ENCODE data around the gene PSMA6. TPM values are rescaled to one million over a fixed set of nuclear protein-coding genes. Genes with fewer than 3 reads are reported as not detected.

PSMA6 gene
- polyA plus RNA-seq, 1 donor (not counting 4 experiments of a cell fraction or from before 2014, with no cell fraction given): 326 TPM

- H2AFZ ChIP-seq (ENCODE audit: control insufficient read depth, low read length): no peak overlapping the region
- no peak overlapping the region for H3K27ac ChIP-seq (ENCODE audit: control insufficient read depth, insufficient read depth, low read length)
- no peaks in the 10 kb centered on the region for H3K36me3 ChIP-seq (ENCODE audit: control insufficient read depth in 2 of 2, extremely low read depth in 1 of 2, insufficient read depth in 2 of 2, low read length in 2 of 2)
- no peaks in the 10 kb centered on the region for H4K20me1 ChIP-seq (ENCODE audit: control insufficient read depth, extremely low read depth, insufficient read depth, low read length)
- DNase-seq (ENCODE audit: low read depth, low spot score) (no peak), FAIRE-seq (no peak)
- no peak overlapping the region for H3K4me2 ChIP-seq (ENCODE audit: control insufficient read depth, extremely low read depth, insufficient read depth, low read depth, low read length)
- dilution Hi-C loops (cut with MboI; ENCODE audit: extremely low pct_ligation_motif_present, low sequenced_read_pairs): no loop called here
- TF ChIP-seq CTCF (optimal IDR thresholded peaks at IDR 0.05 in 1 of 3, IDR thresholded peaks at IDR 0.05 in 1 of 3, conservative IDR thresholded peaks at IDR 0.05 in 1 of 3; ENCODE audit: extremely low read depth in 1 of 3, insufficient read depth in 2 of 3, low read length in 3 of 3) (no peak), EZH2 (IDR thresholded peaks at IDR 0.05; ENCODE audit: low read length) (no peak)
- no peak overlapping the region for H3K4me3 ChIP-seq (ENCODE audit: control insufficient read depth in 2 of 3, extremely low read depth in 1 of 3, insufficient read depth in 2 of 3, low read depth in 1 of 3, low read length in 3 of 3)
- no peaks in the 10 kb centered on the region for H3K9me3 ChIP-seq (ENCODE audit: control insufficient read depth, low read depth, low read length)
- peaks cover 40% of the 10 kb centered on the region for H3K4me1 ChIP-seq (ENCODE audit: control insufficient read depth, extremely low read depth, insufficient read depth, low read length)
- no peaks in the 10 kb centered on the region for H3K27me3 ChIP-seq (ENCODE audit: control insufficient read depth, extremely low read depth, insufficient read depth, low read length)
- no peaks in the 10 kb centered on the region for H3K9me1 ChIP-seq (ENCODE audit: control insufficient read depth, extremely low read depth, insufficient read depth, low read length)
- no peaks in the 10 kb centered on the region for H3K79me2 ChIP-seq (ENCODE audit: control insufficient read depth, insufficient read depth, low read length)
- no peak overlapping the region for H3K9ac ChIP-seq (ENCODE audit: control insufficient read depth, extremely low read depth, insufficient read depth, low read length)
Measured at GRCh38 chr14:35340616-35341453, 48.7 kb downstream of the PSMA6 start.

GRCh38 chr14:35341454-35341750, 49.2 kb downstream of the PSMA6 start:
- no peak for FAIRE-seq
- dilution Hi-C loops (cut with MboI; ENCODE audit: extremely low pct_ligation_motif_present, low sequenced_read_pairs): no loop called here
- H3K4me2 ChIP-seq (ENCODE audit: control insufficient read depth, extremely low read depth, insufficient read depth, low read depth, low read length): peak overlapping the region; percentile 62

More at GRCh38 chr14:35341454-35341750, 49.2 kb downstream of the PSMA6 start:
- Histone ChIP-seq H2AFZ (ENCODE audit: control insufficient read depth, low read length) (peak overlapping the region; percentile 78), H3K27ac (ENCODE audit: control insufficient read depth, insufficient read depth, low read length) (no peak overlapping the region), H3K4me1 (ENCODE audit: control insufficient read depth, extremely low read depth, insufficient read depth, low read length) (peaks cover 36% of the 10 kb centered on the region), H3K79me2 (ENCODE audit: control insufficient read depth, insufficient read depth, low read length) (no peaks in the 10 kb centered on the region), H3K9ac (ENCODE audit: control insufficient read depth, extremely low read depth, insufficient read depth, low read length) (peak overlapping the region; percentile 41), H3K36me3 (ENCODE audit: control insufficient read depth in 2 of 2, extremely low read depth in 1 of 2, insufficient read depth in 2 of 2, low read length in 2 of 2) (no peaks in the 10 kb centered on the region), H3K4me3 (ENCODE audit: control insufficient read depth in 2 of 3, extremely low read depth in 1 of 3, insufficient read depth in 2 of 3, low read depth in 1 of 3, low read length in 3 of 3) (no peak overlapping the region), H3K9me1 (ENCODE audit: control insufficient read depth, extremely low read depth, insufficient read depth, low read length) (no peaks in the 10 kb centered on the region), H3K27me3 (ENCODE audit: control insufficient read depth, extremely low read depth, insufficient read depth, low read length) (no peaks in the 10 kb centered on the region), H3K9me3 (ENCODE audit: control insufficient read depth, low read depth, low read length) (no peaks in the 10 kb centered on the region), H4K20me1 (ENCODE audit: control insufficient read depth, extremely low read depth, insufficient read depth, low read length) (no peaks in the 10 kb centered on the region)
- no peak for DNase-seq (ENCODE audit: low read depth, low spot score)
- TF ChIP-seq EZH2 (IDR thresholded peaks at IDR 0.05; ENCODE audit: low read length) (no peak), CTCF (optimal IDR thresholded peaks at IDR 0.05 in 1 of 3, IDR thresholded peaks at IDR 0.05 in 1 of 3, conservative IDR thresholded peaks at IDR 0.05 in 1 of 3; ENCODE audit: extremely low read depth in 1 of 3, insufficient read depth in 2 of 3, low read length in 3 of 3) (no peak)
